Large intestine (tissue), 3 donors: ENCODE data around the gene ECEL1. TPM values are rescaled to one million over a fixed set of nuclear protein-coding genes. Genes with fewer than 3 reads are reported as not detected.

Source experiments
- DNase-seq, 2 donors: peaks; one replicate each; pipeline versions ENCODE4 v3.0.0 to v3.0.0-alpha.2; 2013
- H3K27ac ChIP-seq: one replicate; pipeline ENCODE4 v1.5.1; 2013; ENCODE audit warnings: low read length
- H3K27me3 ChIP-seq: 2 replicates; pipeline ENCODE4 v1.6.1; 2013; ENCODE audit warnings: low read length; ENCODE audit not compliant: control insufficient read depth, insufficient read depth
- H3K36me3 ChIP-seq: 2 replicates; pipeline ENCODE4 v1.6.1; 2013; ENCODE audit warnings: low read length; ENCODE audit not compliant: control insufficient read depth, insufficient read depth
- H3K4me1 ChIP-seq: one replicate; pipeline ENCODE4 v1.6.1; 2013; ENCODE audit warnings: low read length; ENCODE audit not compliant: control insufficient read depth, insufficient read depth
- H3K4me3 ChIP-seq: one replicate; pipeline ENCODE4 v1.5.1; 2013; ENCODE audit warnings: low read length
- H3K9me3 ChIP-seq: one replicate; pipeline ENCODE4 v1.6.1; 2013; ENCODE audit warnings: mild to moderate bottlenecking, low read depth, low read length, moderate library complexity; ENCODE audit not compliant: control insufficient read depth
- WGBS: methylation state at CpG from one replicate; pipeline ENCODE4 v1.1.5; 2013; ENCODE audit warnings: low lambda C conversion rate; ENCODE audit not compliant: insufficient coverage; 5-methylcytosine and 5-hydroxymethylcytosine counted together
- polyA plus RNA-seq: library from polyadenylated mRNA; unstranded; fragments of 120-200 nt; gene quantifications from one replicate; pipeline ENCODE4 v1.2.1, GENCODE V29; 2013

Gene ECEL1
- polyA plus RNA-seq, 1 donor = 1.1 TPM

- no peak for DNase-seq
- no peak overlapping the region for H3K4me3 ChIP-seq
- no peaks in the 10 kb centered on the region for H3K36me3 ChIP-seq
- no peak overlapping the region for H3K27ac ChIP-seq
- H3K9me3 ChIP-seq = peaks cover 3% of the 10 kb centered on the region
- H3K27me3 ChIP-seq = peaks cover 50% of the 10 kb centered on the region
- no CpG with 5 or more reads among the region's 31 CpGs for WGBS
- peaks cover 9% of the 10 kb centered on the region for H3K4me1 ChIP-seq
Observed at GRCh38 chr2:232482301-232483238, 5.1 kb downstream of the ECEL1 start.

- no peak overlapping the region for H3K27ac ChIP-seq
- DNase-seq = no peak
- H3K4me3 ChIP-seq = no peak overlapping the region
- no peaks in the 10 kb centered on the region for H3K9me3 ChIP-seq
- no peaks in the 10 kb centered on the region for H3K36me3 ChIP-seq
- H3K4me1 ChIP-seq = peaks cover 3% of the 10 kb centered on the region
- H3K27me3 ChIP-seq = peaks cover 42% of the 10 kb centered on the region
- WGBS = no CpG with 5 or more reads among the region's 29 CpGs
Observed at GRCh38 chr2:232481322-232482140, 6.1 kb downstream of the ECEL1 start.

- no peak overlapping the region for H3K4me3 ChIP-seq
- peaks cover 2% of the 10 kb centered on the region for H3K4me1 ChIP-seq
- H3K9me3 ChIP-seq = no peaks in the 10 kb centered on the region
- no CpG with 5 or more reads among the region's 26 CpGs for WGBS
- no peak overlapping the region for H3K27ac ChIP-seq
- H3K27me3 ChIP-seq = peaks cover 33% of the 10 kb centered on the region
- H3K36me3 ChIP-seq = no peaks in the 10 kb centered on the region
- no peak for DNase-seq
Observed at GRCh38 chr2:232480201-232481190, 7.1 kb downstream of the ECEL1 start.

DNA sequence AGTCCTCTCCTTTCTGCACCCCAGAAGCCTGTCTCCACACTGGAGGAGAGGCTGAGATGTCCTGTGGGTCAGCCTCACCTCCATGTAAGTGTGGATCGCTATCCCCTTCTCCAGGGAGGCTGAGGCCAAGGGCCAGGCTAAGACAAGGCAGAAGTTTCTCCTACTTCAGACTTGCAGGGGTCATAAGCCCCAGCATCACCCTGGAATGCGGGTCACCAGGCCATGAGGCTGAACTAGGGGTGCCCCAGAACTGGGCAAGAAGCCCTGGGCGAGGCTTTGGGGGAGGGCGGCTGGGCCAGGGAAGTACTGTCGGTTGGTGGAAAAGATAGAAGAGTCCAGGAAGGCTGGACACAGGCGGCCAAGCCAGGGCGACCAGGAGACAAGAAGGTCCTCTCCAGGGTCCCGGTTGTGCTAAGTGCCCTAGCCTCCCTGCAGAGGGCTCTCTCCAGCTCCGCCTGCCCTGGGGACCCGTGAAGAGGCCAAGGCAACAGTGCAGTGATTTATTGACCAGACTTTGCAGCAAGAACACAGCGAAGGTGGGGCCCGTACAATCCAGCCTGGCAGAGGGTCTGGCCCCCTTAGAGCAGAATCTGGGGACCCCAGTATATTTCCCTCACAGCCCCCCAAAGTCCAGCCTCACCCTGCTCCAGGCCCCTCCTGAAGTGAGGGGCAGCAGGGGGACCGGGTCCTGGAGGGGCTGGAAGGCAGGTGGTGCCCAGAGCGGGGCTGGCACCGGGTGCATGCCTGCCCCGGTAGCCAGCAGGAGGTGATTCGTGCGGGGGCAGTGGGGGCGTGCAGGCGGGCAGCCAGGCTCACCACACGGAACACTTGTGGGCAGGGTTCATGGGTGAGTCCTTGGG lies 8.1 kb downstream of the ECEL1 start:
- Histone ChIP-seq H3K27ac (no peak overlapping the region), H3K27me3 (peaks cover 27% of the 10 kb centered on the region), H3K36me3 (no peaks in the 10 kb centered on the region), H3K4me3 (no peak overlapping the region), H3K9me3 (no peaks in the 10 kb centered on the region), H3K4me1 (no peaks in the 10 kb centered on the region)
- WGBS = no CpG with 5 or more reads among the region's 21 CpGs
- DNase-seq = peak in 1 of 2 donors; percentile 22

DNA sequence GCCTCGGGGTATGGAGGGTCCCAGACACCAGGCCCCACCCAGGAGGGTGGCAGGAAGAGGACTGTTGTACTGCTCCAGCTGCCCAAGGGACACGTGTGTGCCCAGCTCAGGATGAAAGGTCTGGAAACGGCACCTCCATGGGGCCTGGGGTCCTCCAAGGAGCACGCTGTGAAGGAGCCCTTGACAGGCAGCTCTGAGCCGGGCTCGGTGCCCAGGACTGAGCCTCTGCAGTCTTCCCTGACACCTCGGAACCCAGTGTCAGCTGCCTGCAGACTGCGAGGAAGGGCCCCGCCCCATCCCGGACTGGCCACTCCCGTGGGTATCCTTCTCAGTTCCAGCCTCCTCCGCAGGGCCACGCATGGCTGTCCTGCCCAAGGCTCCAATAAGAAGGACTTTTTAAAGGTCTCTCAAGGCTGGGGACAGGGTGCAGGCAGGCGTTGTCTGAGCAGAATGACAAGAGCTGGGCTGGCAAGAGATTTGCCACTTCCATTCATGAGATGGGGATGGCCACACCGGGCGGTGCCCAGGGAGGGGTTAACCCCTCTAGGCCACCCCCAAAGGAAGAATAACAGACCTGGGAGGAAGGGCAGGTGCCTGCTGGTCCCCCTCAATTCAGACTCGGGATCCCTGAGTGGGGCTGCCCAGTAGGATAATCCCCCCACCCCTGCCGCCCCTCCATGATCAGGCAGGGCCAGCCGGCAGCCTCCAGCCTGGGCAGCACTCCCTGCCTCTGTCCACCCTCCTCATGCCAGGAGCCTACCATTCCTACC lies 8.9 kb downstream of the ECEL1 start:
- H3K27me3 ChIP-seq = peaks cover 25% of the 10 kb centered on the region
- H3K36me3 ChIP-seq = no peaks in the 10 kb centered on the region
- no peak for DNase-seq
- no peak overlapping the region for H3K27ac ChIP-seq
- no CpG with 5 or more reads among the region's 19 CpGs for WGBS
- no peaks in the 10 kb centered on the region for H3K9me3 ChIP-seq
- no peak overlapping the region for H3K4me3 ChIP-seq
- no peaks in the 10 kb centered on the region for H3K4me1 ChIP-seq

GRCh38 chr2:232477751-232478510 lies 9.7 kb downstream of the ECEL1 start:
- Histone ChIP-seq H3K9me3 (no peaks in the 10 kb centered on the region), H3K27ac (no peak overlapping the region), H3K27me3 (peaks cover 29% of the 10 kb centered on the region), H3K36me3 (no peaks in the 10 kb centered on the region), H3K4me1 (no peaks in the 10 kb centered on the region), H3K4me3 (no peak overlapping the region)
- no peak for DNase-seq
- no CpG with 5 or more reads among the region's 13 CpGs for WGBS

DNA sequence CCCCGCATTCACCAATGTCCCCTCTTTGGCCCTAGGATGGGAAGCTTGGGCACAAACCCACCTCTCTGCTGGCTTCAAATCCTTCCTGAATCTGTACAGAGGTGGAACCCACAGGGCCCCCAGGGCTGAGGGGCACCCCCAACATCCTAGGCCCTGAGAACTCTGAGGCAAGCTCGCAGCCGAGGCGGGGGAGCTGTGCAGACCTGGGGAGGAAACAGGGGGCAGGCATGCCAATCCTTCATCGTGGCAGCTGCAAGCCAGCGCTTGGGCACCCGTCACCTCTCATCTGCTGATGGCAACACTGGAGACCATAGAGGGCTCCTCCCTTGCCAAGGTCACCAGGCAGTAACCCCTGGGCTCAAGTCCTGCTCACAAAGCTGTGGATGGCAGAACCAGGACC lies 10.8 kb downstream of the ECEL1 start:
- DNase-seq = no peak
- Histone ChIP-seq H3K4me1 (no peaks in the 10 kb centered on the region), H3K9me3 (no peaks in the 10 kb centered on the region), H3K27me3 (peaks cover 30% of the 10 kb centered on the region), H3K27ac (no peak overlapping the region), H3K36me3 (no peaks in the 10 kb centered on the region), H3K4me3 (no peak overlapping the region)
- no CpG with 5 or more reads among the region's 7 CpGs for WGBS

DNA sequence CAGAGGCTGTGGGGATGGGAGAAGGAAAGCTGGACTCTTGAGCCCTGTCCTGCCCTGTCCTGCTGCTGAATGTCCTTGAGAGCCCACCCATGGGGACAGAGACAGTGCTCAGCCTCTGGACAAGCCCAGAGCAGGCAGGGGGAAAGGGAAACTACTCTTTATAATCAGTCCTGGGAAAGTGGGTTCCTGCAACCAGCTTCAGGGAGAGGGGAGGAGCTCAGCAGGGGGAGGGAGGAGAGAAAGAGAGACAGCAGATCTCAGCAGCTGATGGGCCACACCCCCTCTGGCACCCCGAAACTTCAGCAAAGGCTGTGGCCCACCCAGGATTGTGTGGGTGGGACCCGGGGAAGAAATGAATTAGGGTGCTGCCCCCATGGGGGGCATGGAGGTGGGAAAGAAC lies 11.6 kb downstream of the ECEL1 start:
- H3K4me1 ChIP-seq = no peaks in the 10 kb centered on the region
- no peak overlapping the region for H3K27ac ChIP-seq
- H3K4me3 ChIP-seq = no peak overlapping the region
- H3K36me3 ChIP-seq = no peaks in the 10 kb centered on the region
- no peak for DNase-seq
- no CpG with 5 or more reads among the region's 2 CpGs for WGBS
- no peaks in the 10 kb centered on the region for H3K9me3 ChIP-seq
- H3K27me3 ChIP-seq = peaks cover 30% of the 10 kb centered on the region
